K562 (cell line): ENCODE measurements around the gene GOLGB1. TPM values are rescaled to one million over a fixed set of nuclear protein-coding genes. Genes with fewer than 3 reads are reported as not detected.

Experiments used
- ATAC-seq: fragments of 200-7000 bp; cut with Tn5 transposase; 3 replicates; pipeline ENCODE4 v1.9.1; 2020; ENCODE audit warnings: moderate library complexity
- BruUV-seq: library from RNA; stranded (reverse); fragments of 400-500 nt; replicated peaks from 2 replicates; lab custom pipeline; 2021; lab: Mats Ljungman, UMichigan
- CTCF ChIA-PET: fragments of 300-600 bp; formaldehyde crosslinking; extraction: SDS; loops from one replicate; lab custom pipeline; 2021; ENCODE audit warnings: low intra/inter-chr PET ratio; lab: Yijun Ruan, JAX
- POLR2A ChIA-PET: fragments of 300-600, 350-650 bp; sonication (Branson Sonifier 250); formaldehyde crosslinking; extraction: SDS; loops from one replicate; lab custom pipeline; 2021; ENCODE audit warnings: antibody characterized with exemption, inconsistent platforms; lab: Yijun Ruan, JAX
- DNase-seq, 4 experiments: peaks; one replicate each; pipeline versions ENCODE4 v3.0.0 to v3.0.0-alpha.2; 2011 to 2018; ENCODE audit warnings: low spot score in 3 of 4, mixed read lengths in 3 of 4; ENCODE audit errors: extremely low read depth in 1 of 4
- FAIRE-seq: peaks from 2 replicates; lab custom pipeline; 2011; peaks lifted over from hg19 to GRCh38; lab: Jason Lieb, UNC
- H2AFZ ChIP-seq: 2 replicates; pipeline ENCODE4 v1.6.0; 2011; ENCODE audit warnings: low read depth, low read length, control low read depth, inconsistent platforms
- H3K27ac ChIP-seq: fragments of 200-600 bp; 3 replicates; pipeline ENCODE4 v1.8.0; 2011; ENCODE audit warnings: low read depth, mild to moderate bottlenecking, control low read depth, inconsistent platforms, low read length, moderate library complexity, mixed read lengths; ENCODE audit errors: extremely low read depth
- H3K27me3 ChIP-seq, 2 experiments: fragments of 300-600 bp in 1 of 2; 2 replicates in 1 of 2; 3 replicates in 1 of 2; pipeline versions ENCODE4 v1.6.0 to v1.8.0; 2011; ENCODE audit warnings: inconsistent platforms in 2 of 2, low read length in 2 of 2, mild to moderate bottlenecking in 1 of 2, mixed read lengths in 1 of 2, moderate library complexity in 1 of 2; ENCODE audit not compliant: control insufficient read depth in 2 of 2, insufficient read depth in 2 of 2
- H3K36me3 ChIP-seq: fragments of 300-600 bp; 3 replicates; pipeline ENCODE4 v1.8.0; 2011; ENCODE audit warnings: mild to moderate bottlenecking, low read length, inconsistent platforms; ENCODE audit not compliant: control insufficient read depth, insufficient read depth
- H3K4me1 ChIP-seq, 2 experiments: fragments of 200-600 bp in 1 of 2; replicated peaks in 1 of 2; 2 replicates in 1 of 2; 3 replicates in 1 of 2; pipeline versions ENCODE4 v1.5.1 to v1.8.0; 2011; ENCODE audit warnings: inconsistent platforms in 2 of 2, low read length in 2 of 2, mild to moderate bottlenecking in 1 of 2, mixed read lengths in 1 of 2, moderate library complexity in 1 of 2; ENCODE audit not compliant: control insufficient read depth in 2 of 2, insufficient read depth in 2 of 2
- H3K4me2 ChIP-seq: 2 replicates; pipeline ENCODE4 v1.6.1; 2011; ENCODE audit warnings: low read length, control low read depth, inconsistent platforms, mixed read lengths; ENCODE audit not compliant: insufficient read depth
- H3K4me3 ChIP-seq: fragments of 200-600 bp; sonication (generic), shearing (Covaris generic); 2 replicates; pipeline ENCODE4 v1.5.1; 2016; ENCODE audit warnings: control low read depth, inconsistent platforms
- H3K79me2 ChIP-seq: fragments of 200-600 bp; 3 replicates; pipeline ENCODE4 v1.8.0; 2011; ENCODE audit warnings: low read length, inconsistent platforms; ENCODE audit not compliant: control insufficient read depth, insufficient read depth
- H3K9ac ChIP-seq, 2 experiments: 2 replicates each; pipeline versions ENCODE4 v1.6.0 to v1.6.1; 2011; ENCODE audit warnings: low read depth in 2 of 2, low read length in 2 of 2, control low read depth in 1 of 2, inconsistent platforms in 1 of 2, mild to moderate bottlenecking in 1 of 2, mixed read lengths in 1 of 2; ENCODE audit not compliant: insufficient read depth in 1 of 2
- H3K9me1 ChIP-seq: one replicate; pipeline ENCODE4 v1.6.0; 2011; ENCODE audit warnings: inconsistent platforms, mild to moderate bottlenecking, low read length, moderate library complexity; ENCODE audit not compliant: control insufficient read depth, insufficient read depth
- H3K9me3 ChIP-seq: replicated peaks from 2 replicates; pipeline ENCODE4 v1.5.1; 2011; ENCODE audit warnings: low read depth, low read length, inconsistent platforms; ENCODE audit not compliant: control insufficient read depth, insufficient read depth
- H4K20me1 ChIP-seq: replicated peaks from 2 replicates; pipeline ENCODE4 v1.6.1; 2011; ENCODE audit warnings: low read length, inconsistent platforms, mixed read lengths; ENCODE audit not compliant: control insufficient read depth, insufficient read depth
- COPS2 ChIP-seq: fragments of 450-650 bp; conservative IDR thresholded peaks from 2 replicates; pipeline ENCODE4 v1.6.1; 2016; ENCODE audit warnings: mild to moderate bottlenecking, moderate library complexity
- ETS1 ChIP-seq: conservative IDR thresholded peaks from 2 replicates; pipeline ENCODE4 v1.6.1; 2011; ENCODE audit warnings: low read depth, mild to moderate bottlenecking, low read length; ENCODE audit not compliant: control insufficient read depth
- ETV6 ChIP-seq, 3 experiments: fragments of 150-350 bp in 1 of 3; sonication (generic) in 1 of 3; formaldehyde crosslinking in 1 of 3; IDR thresholded peaks; 2 replicates each; pipeline versions ENCODE4 v1.6.1 to v1.8.0; 2014 to 2022; ENCODE audit warnings: borderline replicate concordance in 2 of 3, low read depth in 2 of 3, antibody characterized with exemption in 1 of 3, low read length in 1 of 3, mild to moderate bottlenecking in 1 of 3, missing genetic modification reagents in 1 of 3
- KLF1 ChIP-seq: fragments of 450-650 bp; IDR thresholded peaks from 2 replicates; pipeline ENCODE4 v1.6.1; 2016; ENCODE audit warnings: missing genetic modification characterization, missing compliant biosample characterization
- MAFG ChIP-seq: fragments of 450-650 bp; conservative IDR thresholded peaks from 2 replicates; pipeline ENCODE4 v1.6.1; 2016; ENCODE audit warnings: missing genetic modification characterization, missing compliant biosample characterization
- RBM39 ChIP-seq: fragments of 200-400 bp; formaldehyde crosslinking; optimal IDR thresholded peaks from 2 replicates; pipeline ENCODE3; 2018; ENCODE audit warnings: low read depth, low read length
- STAT5B ChIP-seq: fragments of 250-450 bp; sonication (Bioruptor Pico); IDR thresholded peaks from 2 replicates; pipeline ENCODE4 v1.8.0; 2021; ENCODE audit warnings: mild to moderate bottlenecking, inconsistent platforms
- ZBTB40 ChIP-seq, 2 experiments: fragments of 450-650 bp in 1 of 2; sonication (generic) in 1 of 2; formaldehyde crosslinking in 1 of 2; IDR thresholded peaks; 2 replicates each; pipeline versions ENCODE4 v1.7.1 to v1.9.0; 2016 to 2022; ENCODE audit warnings: inconsistent platforms in 1 of 2, mild to moderate bottlenecking in 1 of 2, missing genetic modification reagents in 1 of 2
- WGBS: fragments of 100-300 bp; shearing (Covaris generic); methylation state at CpG from one replicate; pipeline ENCODE4 v1.1.6; 2016; ENCODE audit warnings: low coverage, mixed read lengths; ENCODE audit not compliant: insufficient coverage; ENCODE audit errors: missing lambda C conversion rate; 5-methylcytosine and 5-hydroxymethylcytosine counted together
- in situ Hi-C: fragments of 300-500 bp; cut with MboI; formaldehyde crosslinking; loops from 4 replicates; pipeline ENCODE4 v1.15.0; 2018; ENCODE audit warnings: inconsistent platforms, mixed read lengths
- intact Hi-C: fragments of 100-400 bp; cut with micrococcal nuclease; formaldehyde crosslinking; loops from 2 replicates; pipeline ENCODE4 v1.14.2; 2022
- polyA plus RNA-seq, 8 experiments: library from polyadenylated mRNA; depleted of rRNA in 4 of 8; stranded (reverse) in 5 of 8; unstranded in 3 of 8; fragments of >200 nt; fragmentation: Nextera tagmentation in 2 of 8; fragmentation: Illumina TruSeq in 1 of 8; extraction: Ambion mirVana in 2 of 8; extraction: Trizol in 1 of 8; gene quantifications; 2 replicates each; pipeline versions ENCODE4 v1.2.1 to v1.2.3, GENCODE V29; 2011 to 2014; ENCODE audit warnings: inconsistent platforms in 1 of 8, missing spikeins in 1 of 8
- total RNA-seq, 7 experiments: library from RNA; depleted of rRNA in 6 of 7; stranded (reverse); fragments of >200 nt in 6 of 7; fragmentation: Illumina TruSeq in 2 of 7; extraction: Trizol in 2 of 7; gene quantifications; 2 replicates each; pipeline versions ENCODE4 v1.2.1 to v1.2.3, GENCODE V29; 2011 to 2021; ENCODE audit warnings: low replicate concordance in 1 of 7
- TF ChIP-seq, protein P1 (sequence below): sonication (generic); formaldehyde crosslinking; IDR thresholded peaks from 2 replicates; pipeline ENCODE4 v1.8.1; 2023; ENCODE audit warnings: mild to moderate bottlenecking, missing genetic modification reagents, moderate library complexity

The GOLGB1 gene
- total and polyA plus RNA-seq, 9 of the 15 experiments (the other 6 are each of a cell fraction or from before 2014, with no cell fraction given): 4.0 to 16.3 (median 9.7) TPM

DNA sequence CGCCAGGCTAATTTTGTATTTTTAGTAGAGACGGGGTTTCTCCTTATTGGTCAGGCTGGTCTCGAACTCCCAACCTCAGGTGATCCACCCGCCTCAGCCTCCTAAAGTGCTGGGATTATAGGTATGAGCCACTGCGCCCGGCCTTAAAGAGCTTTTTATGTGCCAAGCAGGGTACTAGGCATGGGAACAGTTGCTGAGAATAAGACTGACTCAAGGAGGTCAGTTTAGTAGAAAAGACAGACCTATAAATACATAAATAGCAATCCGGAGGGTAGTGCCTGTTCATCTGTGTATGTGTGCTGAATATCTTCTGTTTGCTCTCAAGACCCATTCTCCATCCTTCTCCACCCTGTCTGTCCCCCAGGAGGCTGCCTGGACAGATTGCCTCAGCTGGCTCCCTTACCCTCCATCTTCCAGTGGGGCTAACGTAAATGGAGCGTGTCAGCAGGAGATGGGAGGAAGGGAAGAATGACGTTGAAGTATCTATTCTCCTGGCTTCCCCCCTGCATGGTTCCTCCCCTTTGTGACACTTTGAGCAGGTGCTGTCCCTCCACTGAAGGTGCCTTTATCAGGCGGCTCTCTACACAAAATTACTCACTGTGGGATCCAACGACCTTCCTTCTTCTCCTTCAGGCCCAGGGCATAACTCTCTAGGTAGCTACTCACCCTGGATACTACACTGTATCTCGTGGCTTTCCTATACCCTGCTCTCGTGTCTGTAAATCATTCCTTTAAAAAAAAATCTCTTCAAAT, 125.2 kb downstream of the GOLGB1 start:
- Histone ChIP-seq H3K4me2 (no peak overlapping the region), H3K9me3 (no peaks in the 10 kb centered on the region), H3K9me1 (no peaks in the 10 kb centered on the region), H3K27me3 (peaks cover 11 to 32% of the 10 kb centered on the region in 2 experiments), H3K36me3 (no peaks in the 10 kb centered on the region), H3K4me1 (no peaks in the 10 kb centered on the region; a peak in 1 of 5 replicates), H3K9ac (no peak overlapping the region), H2AFZ (no peak overlapping the region), H3K4me3 (no peak overlapping the region), H3K27ac (no peak overlapping the region), H3K79me2 (no peaks in the 10 kb centered on the region), H4K20me1 (no peaks in the 10 kb centered on the region)
- ChIA-PET POLR2A (no interaction called here), CTCF (no interaction called here)
- BruUV-seq: no TSS peak
- in situ Hi-C loops (no loop called here), intact Hi-C loops (no loop called here)
- ATAC-seq (no peak), FAIRE-seq (no peak), DNase-seq (no peak)
- 2% methylated on average over 13 of the region's 14 CpGs for WGBS
- TF ChIP-seq STAT5B (CRISPR knock-in tag): no peak
- TF ChIP-seq ETV6 (IDR thresholded peaks at IDR 0.05; ENCODE audit: borderline replicate concordance in 1 of 2, low read depth in 2 of 2, low read length in 1 of 2): no peak
- no peak for TF ChIP-seq ETV6 (CRISPR knock-in tag; IDR thresholded peaks at IDR 0.05; ENCODE audit: borderline replicate concordance)
- no peak for TF ChIP-seq KLF1 (tag)
- no peak for TF ChIP-seq COPS2
- no peak for TF ChIP-seq ZBTB40 (IDR thresholded peaks at IDR 0.05)
- no peak for TF ChIP-seq ZBTB40 (CRISPR knock-in tag; IDR thresholded peaks at IDR 0.05)
- no peak for TF ChIP-seq ETS1
- TF ChIP-seq RBM39: no peak
- TF ChIP-seq, protein P1, sequence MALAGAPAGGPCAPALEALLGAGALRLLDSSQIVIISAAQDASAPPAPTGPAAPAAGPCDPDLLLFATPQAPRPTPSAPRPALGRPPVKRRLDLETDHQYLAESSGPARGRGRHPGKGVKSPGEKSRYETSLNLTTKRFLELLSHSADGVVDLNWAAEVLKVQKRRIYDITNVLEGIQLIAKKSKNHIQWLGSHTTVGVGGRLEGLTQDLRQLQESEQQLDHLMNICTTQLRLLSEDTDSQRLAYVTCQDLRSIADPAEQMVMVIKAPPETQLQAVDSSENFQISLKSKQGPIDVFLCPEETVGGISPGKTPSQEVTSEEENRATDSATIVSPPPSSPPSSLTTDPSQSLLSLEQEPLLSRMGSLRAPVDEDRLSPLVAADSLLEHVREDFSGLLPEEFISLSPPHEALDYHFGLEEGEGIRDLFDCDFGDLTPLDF (CRISPR knock-in tag): no peak
- TF ChIP-seq MAFG (tag): no peak
